SK-N-SH treated with all-trans-retinoic acid at 6 μM for 48 hours (cell line): Measurements from ENCODE around the gene DDOST.
"Not testable (repeated sequence)": the region's sequence is repeated elsewhere in the genome, so short reads cannot be mapped to it uniquely, and the experiment has no call there.

ENCODE experiments used
- ATAC-seq: fragments of 200-7000 bp; cut with Tn5 transposase; 3 replicates; pipeline ENCODE4 v1.9.1; 2020; ENCODE audit warnings: mild to moderate bottlenecking, moderate library complexity
- ARNTL ChIP-seq: fragments of 450-650 bp; formaldehyde crosslinking; IDR thresholded peaks from 2 replicates; pipeline ENCODE4 v1.5.0; 2020; ENCODE audit warnings: low read depth, mild to moderate bottlenecking, moderate library complexity, borderline replicate concordance
- BACH2 ChIP-seq: fragments of 250-450 bp; sonication (Bioruptor Pico); IDR thresholded peaks from 2 replicates; pipeline ENCODE4 v1.9.0; 2021; ENCODE audit warnings: mild to moderate bottlenecking, borderline replicate concordance
- CSDC2 ChIP-seq: fragments of 250-450 bp; sonication (Bioruptor Pico); IDR thresholded peaks from 2 replicates; pipeline ENCODE4 v1.5.0; 2020; ENCODE audit warnings: mild to moderate bottlenecking, moderate library complexity
- ESRRG ChIP-seq: fragments of 250-450 bp; sonication (Bioruptor Pico); IDR thresholded peaks from 2 replicates; pipeline ENCODE4 v1.6.1; 2021; ENCODE audit warnings: mild to moderate bottlenecking
- ISL1 ChIP-seq: fragments of 250-450 bp; sonication (Bioruptor Pico); IDR thresholded peaks from 2 replicates; pipeline ENCODE4 v2.1.2; 2022; ENCODE audit warnings: mild to moderate bottlenecking, moderate library complexity
- PPARA ChIP-seq: fragments of 250-450 bp; sonication (Bioruptor Pico); IDR thresholded peaks from 2 replicates; pipeline ENCODE4 v1.5.0; 2020; ENCODE audit warnings: mild to moderate bottlenecking, borderline replicate concordance
- RARB ChIP-seq: fragments of 250-450 bp; sonication (Bioruptor Pico); IDR thresholded peaks from 2 replicates; pipeline ENCODE4 v1.8.0; 2021; ENCODE audit warnings: mild to moderate bottlenecking, moderate library complexity
- SNAI2 ChIP-seq: fragments of 250-450 bp; sonication (Bioruptor Pico); IDR thresholded peaks from 2 replicates; pipeline ENCODE4 v1.5.0; 2020; ENCODE audit warnings: mild to moderate bottlenecking, moderate library complexity
- TCF4 ChIP-seq: fragments of 250-450 bp; sonication (Bioruptor Pico); IDR thresholded peaks from 2 replicates; pipeline ENCODE4 v1.8.0; 2021; ENCODE audit warnings: mild to moderate bottlenecking, moderate library complexity, borderline replicate concordance
- TOX ChIP-seq: fragments of 250-450 bp; sonication (Bioruptor Pico); IDR thresholded peaks from 2 replicates; pipeline ENCODE4 v1.8.0; 2021; ENCODE audit warnings: mild to moderate bottlenecking, moderate library complexity, borderline replicate concordance
- ZFP3 ChIP-seq: fragments of 250-450 bp; sonication (Bioruptor Pico); IDR thresholded peaks from 2 replicates; pipeline ENCODE4 v1.5.0; 2020; ENCODE audit warnings: mild to moderate bottlenecking, moderate library complexity
- ZNF70 ChIP-seq: fragments of 450-650 bp; formaldehyde crosslinking; IDR thresholded peaks from 2 replicates; pipeline ENCODE4 v1.5.0; 2020; ENCODE audit warnings: mild to moderate bottlenecking, moderate library complexity
- ZNF8 ChIP-seq: fragments of 450-650 bp; formaldehyde crosslinking; IDR thresholded peaks from 2 replicates; pipeline ENCODE4 v1.5.0; 2020; ENCODE audit warnings: mild to moderate bottlenecking, moderate library complexity
- TF ChIP-seq, protein P1 (sequence below): fragments of 250-450 bp; sonication (Bioruptor Pico); IDR thresholded peaks from 2 replicates; pipeline ENCODE4 v1.5.0; 2020; ENCODE audit warnings: mild to moderate bottlenecking, moderate library complexity
- TF ChIP-seq, protein P2 (sequence below): fragments of 250-450 bp; sonication (Bioruptor Pico); IDR thresholded peaks from 2 replicates; pipeline ENCODE4 v1.5.1; 2021; ENCODE audit warnings: mild to moderate bottlenecking, moderate library complexity
- TF ChIP-seq, protein P3 (sequence below): fragments of 250-450 bp; sonication (Bioruptor Pico); IDR thresholded peaks from 2 replicates; pipeline ENCODE4 v1.8.0; 2021; ENCODE audit warnings: low read depth, mild to moderate bottlenecking, moderate library complexity, borderline replicate concordance

Gene DDOST

DNA sequence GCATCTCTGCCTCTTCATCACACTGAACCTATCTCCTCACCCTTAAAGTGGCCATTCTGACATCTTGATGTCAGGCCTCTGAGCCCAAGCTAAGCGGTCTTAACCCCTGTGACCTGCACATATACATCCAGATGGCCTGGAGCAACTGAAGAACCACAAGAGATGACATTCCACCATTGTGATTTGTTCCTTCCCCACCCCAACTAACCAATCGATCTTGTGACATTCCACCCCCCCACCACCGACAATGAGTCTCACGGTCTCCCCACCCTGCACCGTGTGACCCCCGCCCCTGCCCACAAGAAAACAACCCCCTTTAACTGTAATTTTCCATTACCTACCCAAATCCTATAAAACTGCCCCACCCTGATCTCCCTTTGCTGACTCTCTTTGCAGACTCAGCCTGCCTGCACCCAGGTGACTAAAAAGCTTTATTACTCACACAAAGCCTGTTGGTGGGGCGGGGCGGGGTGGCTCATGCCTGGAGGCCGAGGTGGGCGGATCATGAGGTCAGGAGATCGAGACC, 48.9 kb downstream of the DDOST start:
- ATAC-seq = no peak
- no peak for TF ChIP-seq ARNTL
- no peak for TF ChIP-seq TCF4 (CRISPR knock-in tag)
- no peak for TF ChIP-seq ZNF8

DNA sequence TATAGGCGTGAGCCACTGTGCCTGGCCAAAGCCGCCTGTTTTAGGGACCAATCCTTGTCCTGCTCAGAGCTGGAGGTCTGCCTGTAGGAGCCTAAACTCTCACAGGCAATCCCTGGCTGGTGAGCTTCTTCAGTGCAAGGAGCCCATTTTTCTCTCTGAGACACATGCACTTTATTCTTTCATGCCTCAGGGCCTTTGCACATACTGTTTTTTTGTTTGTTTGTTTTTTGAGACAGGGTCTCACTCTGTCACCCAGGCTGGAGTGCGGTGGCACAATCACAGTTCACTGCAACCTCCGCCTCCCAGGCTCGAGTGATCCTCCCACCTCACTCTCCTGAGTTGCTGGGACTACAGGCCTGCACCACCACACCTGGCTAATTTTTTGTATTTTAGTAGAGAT, 49.5 kb downstream of the DDOST start:
- no peak for ATAC-seq
- TF ChIP-seq, protein P1, sequence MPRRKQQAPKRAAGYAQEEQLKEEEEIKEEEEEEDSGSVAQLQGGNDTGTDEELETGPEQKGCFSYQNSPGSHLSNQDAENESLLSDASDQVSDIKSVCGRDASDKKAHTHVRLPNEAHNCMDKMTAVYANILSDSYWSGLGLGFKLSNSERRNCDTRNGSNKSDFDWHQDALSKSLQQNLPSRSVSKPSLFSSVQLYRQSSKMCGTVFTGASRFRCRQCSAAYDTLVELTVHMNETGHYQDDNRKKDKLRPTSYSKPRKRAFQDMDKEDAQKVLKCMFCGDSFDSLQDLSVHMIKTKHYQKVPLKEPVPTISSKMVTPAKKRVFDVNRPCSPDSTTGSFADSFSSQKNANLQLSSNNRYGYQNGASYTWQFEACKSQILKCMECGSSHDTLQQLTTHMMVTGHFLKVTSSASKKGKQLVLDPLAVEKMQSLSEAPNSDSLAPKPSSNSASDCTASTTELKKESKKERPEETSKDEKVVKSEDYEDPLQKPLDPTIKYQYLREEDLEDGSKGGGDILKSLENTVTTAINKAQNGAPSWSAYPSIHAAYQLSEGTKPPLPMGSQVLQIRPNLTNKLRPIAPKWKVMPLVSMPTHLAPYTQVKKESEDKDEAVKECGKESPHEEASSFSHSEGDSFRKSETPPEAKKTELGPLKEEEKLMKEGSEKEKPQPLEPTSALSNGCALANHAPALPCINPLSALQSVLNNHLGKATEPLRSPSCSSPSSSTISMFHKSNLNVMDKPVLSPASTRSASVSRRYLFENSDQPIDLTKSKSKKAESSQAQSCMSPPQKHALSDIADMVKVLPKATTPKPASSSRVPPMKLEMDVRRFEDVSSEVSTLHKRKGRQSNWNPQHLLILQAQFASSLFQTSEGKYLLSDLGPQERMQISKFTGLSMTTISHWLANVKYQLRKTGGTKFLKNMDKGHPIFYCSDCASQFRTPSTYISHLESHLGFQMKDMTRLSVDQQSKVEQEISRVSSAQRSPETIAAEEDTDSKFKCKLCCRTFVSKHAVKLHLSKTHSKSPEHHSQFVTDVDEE (CRISPR knock-in tag) = no peak
- TF ChIP-seq, all 23 proteins: peak for 0

DNA sequence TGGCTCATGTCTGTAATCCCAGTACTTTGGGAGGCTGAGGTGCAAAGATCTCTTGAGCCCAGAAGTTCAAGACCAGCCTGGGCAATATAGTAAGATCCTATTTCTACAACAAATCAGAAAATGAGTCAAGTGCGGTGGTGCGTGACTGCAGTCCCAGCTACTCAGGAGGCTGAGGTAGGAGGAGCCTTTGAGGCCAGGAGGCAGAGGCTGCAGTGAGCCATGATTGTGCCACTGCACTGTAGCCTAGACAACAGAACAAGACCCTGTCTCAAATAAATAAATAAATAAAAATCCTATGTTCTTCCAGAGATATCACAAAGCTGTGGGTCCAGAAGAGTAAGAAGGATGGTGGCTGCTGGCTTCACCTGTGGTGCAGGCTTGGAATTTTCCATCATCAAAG, 50.2 kb downstream of the DDOST start:
- ATAC-seq = no peak
- no peak for TF ChIP-seq TOX
- TF ChIP-seq, protein P2, sequence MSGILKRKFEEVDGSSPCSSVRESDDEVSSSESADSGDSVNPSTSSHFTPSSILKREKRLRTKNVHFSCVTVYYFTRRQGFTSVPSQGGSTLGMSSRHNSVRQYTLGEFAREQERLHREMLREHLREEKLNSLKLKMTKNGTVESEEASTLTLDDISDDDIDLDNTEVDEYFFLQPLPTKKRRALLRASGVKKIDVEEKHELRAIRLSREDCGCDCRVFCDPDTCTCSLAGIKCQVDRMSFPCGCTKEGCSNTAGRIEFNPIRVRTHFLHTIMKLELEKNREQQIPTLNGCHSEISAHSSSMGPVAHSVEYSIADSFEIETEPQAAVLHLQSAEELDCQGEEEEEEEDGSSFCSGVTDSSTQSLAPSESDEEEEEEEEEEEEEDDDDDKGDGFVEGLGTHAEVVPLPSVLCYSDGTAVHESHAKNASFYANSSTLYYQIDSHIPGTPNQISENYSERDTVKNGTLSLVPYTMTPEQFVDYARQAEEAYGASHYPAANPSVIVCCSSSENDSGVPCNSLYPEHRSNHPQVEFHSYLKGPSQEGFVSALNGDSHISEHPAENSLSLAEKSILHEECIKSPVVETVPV = no peak
- TF ChIP-seq BACH2 (CRISPR knock-in tag) = no peak
- TF ChIP-seq, all 23 proteins: peak for 0

DNA sequence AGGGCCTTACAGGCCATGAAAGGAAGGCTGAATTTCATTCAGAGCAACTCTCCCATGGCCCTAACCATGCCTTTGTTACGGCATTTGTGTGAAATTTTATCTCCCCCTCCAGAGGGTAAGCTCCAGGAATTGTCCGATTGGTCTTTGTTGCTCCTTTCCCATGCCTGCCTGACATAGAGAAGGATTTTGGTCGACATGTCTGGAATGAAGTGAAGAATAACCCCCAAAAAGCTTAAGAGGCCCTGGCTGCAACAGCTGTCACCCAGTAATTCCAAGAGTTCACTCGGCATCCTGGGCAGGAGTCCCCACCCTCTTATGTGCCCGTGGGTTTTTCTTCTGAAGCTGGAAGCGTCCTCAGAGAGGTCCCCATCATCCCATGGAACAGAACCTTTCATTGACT, 51.6 kb downstream of the DDOST start:
- ATAC-seq = no peak
- TF ChIP-seq TOX (no peak), SNAI2 (CRISPR knock-in tag) (no peak), ZNF70 (no peak), PPARA (no peak), CSDC2 (CRISPR knock-in tag) (no peak), RARB (no peak)
- TF ChIP-seq, protein P2 = no peak

DNA sequence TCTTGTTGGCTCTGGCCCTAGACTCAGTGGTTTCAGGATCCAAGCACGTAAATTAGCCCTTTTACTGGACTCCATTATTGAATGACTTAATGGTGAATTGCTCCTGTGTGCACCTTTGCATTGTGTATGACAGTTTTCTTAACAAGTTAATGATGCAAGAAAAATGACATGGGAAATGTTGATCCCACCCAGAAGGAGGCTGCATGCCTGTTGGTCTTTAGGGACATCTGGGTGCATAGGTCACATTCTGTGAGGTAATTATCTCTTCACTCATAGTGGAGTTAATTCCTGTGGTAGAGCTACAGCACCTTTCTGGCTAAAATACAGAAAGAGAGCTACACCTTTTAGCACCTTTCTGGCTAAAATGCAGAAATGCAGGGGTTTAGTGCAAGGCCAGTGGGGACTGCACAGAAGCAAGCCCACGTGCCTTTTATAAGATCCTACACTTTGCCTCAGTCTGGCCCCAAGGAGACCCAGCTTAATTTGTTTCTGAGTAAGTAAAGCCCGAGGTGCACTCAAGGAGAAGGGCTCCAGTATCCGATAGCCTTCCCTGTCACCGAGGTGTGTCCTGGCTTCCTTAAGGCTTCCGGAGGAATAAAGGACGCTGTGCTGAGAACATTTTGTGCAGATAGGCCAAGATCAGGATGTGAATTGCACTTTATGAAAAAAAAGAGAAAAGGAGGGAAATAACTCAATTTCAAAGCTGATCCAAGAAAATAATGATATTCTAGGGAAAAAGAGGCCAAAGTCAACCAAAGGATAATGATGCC, 54.2 kb downstream of the DDOST start:
- ATAC-seq = not testable (repeated sequence)

DNA sequence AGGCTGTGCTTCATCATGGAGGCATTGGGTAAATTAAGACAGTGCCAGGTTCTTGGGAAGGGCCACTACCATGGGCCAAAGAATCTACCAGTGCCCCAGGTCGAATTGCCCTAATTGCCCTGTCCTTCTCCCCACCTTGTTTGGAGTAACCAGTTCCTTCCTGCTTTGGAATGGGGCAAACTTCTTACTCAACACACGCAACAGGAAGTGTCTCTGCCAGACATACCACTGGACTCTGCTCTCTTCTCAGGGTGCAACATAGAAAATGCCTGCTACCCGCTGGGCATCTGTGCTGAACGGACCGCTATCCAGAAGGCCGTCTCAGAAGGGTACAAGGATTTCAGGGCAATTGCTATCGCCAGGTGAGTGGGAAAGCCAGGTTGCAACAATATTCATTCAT, 56.5 kb downstream of the DDOST start:
- TF ChIP-seq RARB = no peak
- TF ChIP-seq ISL1 = no peak
- no peak for TF ChIP-seq ESRRG (CRISPR knock-in tag)
- no peak for TF ChIP-seq TCF4 (CRISPR knock-in tag)
- TF ChIP-seq PPARA = no peak
- no peak for TF ChIP-seq ZFP3 (CRISPR knock-in tag)
- no peak for TF ChIP-seq SNAI2 (CRISPR knock-in tag)
- TF ChIP-seq, protein P2 = no peak
- TF ChIP-seq, protein P3, sequence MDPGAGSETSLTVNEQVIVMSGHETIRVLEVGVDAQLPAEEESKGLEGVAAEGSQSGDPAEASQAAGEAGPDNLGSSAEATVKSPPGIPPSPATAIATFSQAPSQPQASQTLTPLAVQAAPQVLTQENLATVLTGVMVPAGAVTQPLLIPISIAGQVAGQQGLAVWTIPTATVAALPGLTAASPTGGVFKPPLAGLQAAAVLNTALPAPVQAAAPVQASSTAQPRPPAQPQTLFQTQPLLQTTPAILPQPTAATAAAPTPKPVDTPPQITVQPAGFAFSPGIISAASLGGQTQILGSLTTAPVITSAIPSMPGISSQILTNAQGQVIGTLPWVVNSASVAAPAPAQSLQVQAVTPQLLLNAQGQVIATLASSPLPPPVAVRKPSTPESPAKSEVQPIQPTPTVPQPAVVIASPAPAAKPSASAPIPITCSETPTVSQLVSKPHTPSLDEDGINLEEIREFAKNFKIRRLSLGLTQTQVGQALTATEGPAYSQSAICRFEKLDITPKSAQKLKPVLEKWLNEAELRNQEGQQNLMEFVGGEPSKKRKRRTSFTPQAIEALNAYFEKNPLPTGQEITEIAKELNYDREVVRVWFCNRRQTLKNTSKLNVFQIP (CRISPR knock-in tag) = no peak
- TF ChIP-seq, all 23 proteins: peak for 0
- ATAC-seq = no peak; the same call in 2 of the 3 replicates
